CD4-positive, alpha-beta T cell treated with Interleukin-15 for 4 hours (primary cell): ENCODE results near the gene TAGLN3.

Experiments used
- DNase-seq: peaks from one replicate; pipeline ENCODE4 v3.0.0-alpha.2; 2020; ENCODE audit warnings: low spot score

Gene TAGLN3

GRCh38 chr3:111978583-111979433, 19.9 kb upstream of the TAGLN3 start, which contains the start of gene ABHD10:
Gene ABHD10, plus strand, starts transcription at chr3:111979026. Its CDS starts 36 bp downstream, at chr3:111979062.
- peak; percentile 97 for DNase-seq

- peak; percentile 13 for DNase-seq
Measured at GRCh38 chr3:111979434-111980038, 19.2 kb upstream of the TAGLN3 start.

- no peak for DNase-seq
Measured at GRCh38 chr3:111980716-111981456, 17.8 kb upstream of the TAGLN3 start.

GRCh38 chr3:111981457-111981763, 17.3 kb upstream of the TAGLN3 start:
- DNase-seq = no peak

- DNase-seq = no peak
Measured at GRCh38 chr3:111984636-111985298, 14.0 kb upstream of the TAGLN3 start.

- DNase-seq = no peak
Measured at GRCh38 chr3:111986800-111987199, 11.9 kb upstream of the TAGLN3 start.

- DNase-seq = peak; percentile 56
Measured at GRCh38 chr3:111989061-111989678, 9.6 kb upstream of the TAGLN3 start.

- DNase-seq = no peak
Measured at GRCh38 chr3:111993038-111993437, 5.7 kb upstream of the TAGLN3 start.

- no peak for DNase-seq
Measured at GRCh38 chr3:111999484-112000324, 982 bp downstream of the TAGLN3 start.

GRCh38 chr3:112000367-112000771, 1.6 kb downstream of the TAGLN3 start:
- DNase-seq = no peak

- DNase-seq = no peak
Measured at GRCh38 chr3:112000966-112001365, 2.2 kb downstream of the TAGLN3 start.

GRCh38 chr3:112001526-112001925, 2.8 kb downstream of the TAGLN3 start:
- no peak for DNase-seq

- peak; percentile 36 for DNase-seq
Measured at GRCh38 chr3:112002096-112002971, 3.6 kb downstream of the TAGLN3 start.

GRCh38 chr3:112003321-112004080, 4.8 kb downstream of the TAGLN3 start:
- DNase-seq = no peak

GRCh38 chr3:112004187-112004586, 5.5 kb downstream of the TAGLN3 start:
- DNase-seq = no peak

- no peak for DNase-seq
Measured at GRCh38 chr3:112004669-112005068, 5.9 kb downstream of the TAGLN3 start.

- DNase-seq = no peak
Measured at GRCh38 chr3:112005091-112005672, 6.5 kb downstream of the TAGLN3 start.

GRCh38 chr3:112007633-112008032, 8.9 kb downstream of the TAGLN3 start:
- DNase-seq = no peak

GRCh38 chr3:112009670-112010069, 10.9 kb downstream of the TAGLN3 start:
- no peak for DNase-seq
